ENCODE measurements around the gene DIP2C. TPM values are rescaled to one million over a fixed set of nuclear protein-coding genes. Genes with fewer than 3 reads are reported as not detected.

DIP2C gene
- total RNA-seq, 4 donors from 2014 or later = 2.4 to 14.9 (median 6.1) TPM

DNA sequence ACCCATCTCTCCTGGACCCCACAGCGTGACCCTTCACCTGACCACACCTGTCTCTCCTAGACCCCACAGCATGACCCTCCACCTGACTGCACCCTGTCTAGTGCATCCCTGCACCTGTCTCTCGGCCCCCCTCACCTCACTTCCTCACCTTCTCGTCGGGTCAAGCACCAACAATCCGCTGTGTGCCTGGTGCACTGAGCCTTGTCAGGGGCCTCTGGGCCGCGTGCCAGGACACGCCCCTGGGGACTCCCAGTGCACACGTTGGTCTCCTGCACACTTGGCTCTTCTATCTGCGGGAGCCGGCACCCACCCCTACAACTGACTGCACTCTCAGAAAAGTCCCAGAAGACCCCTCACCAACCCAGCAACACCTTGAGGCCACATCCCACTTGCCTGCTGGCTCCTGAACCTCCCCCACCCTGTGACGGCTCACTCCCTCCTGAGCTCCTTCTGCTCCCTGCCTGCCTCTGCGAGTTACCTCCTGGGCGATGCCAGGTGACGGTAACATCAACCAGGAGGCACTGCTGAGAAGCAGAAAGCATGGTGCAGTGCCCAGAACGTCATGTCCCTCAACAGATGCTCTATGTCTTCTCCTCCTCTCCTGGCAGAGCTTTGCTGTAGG lies 147.6 kb downstream of the DIP2C start:
- Histone ChIP-seq H3K27me3 (no peaks in the 10 kb centered on the region), H3K27ac (no peak overlapping the region), H3K36me3 (no peaks in the 10 kb centered on the region), H3K4me3 (no peak overlapping the region), H3K9me3 (no peaks in the 10 kb centered on the region), H3K4me1 (peaks cover 0 to 26% (median 5%) of the 10 kb centered on the region in 3 donors)
- no peak for TF ChIP-seq POLR2A (IDR thresholded peaks at IDR 0.05)
- TF ChIP-seq, protein P1, sequence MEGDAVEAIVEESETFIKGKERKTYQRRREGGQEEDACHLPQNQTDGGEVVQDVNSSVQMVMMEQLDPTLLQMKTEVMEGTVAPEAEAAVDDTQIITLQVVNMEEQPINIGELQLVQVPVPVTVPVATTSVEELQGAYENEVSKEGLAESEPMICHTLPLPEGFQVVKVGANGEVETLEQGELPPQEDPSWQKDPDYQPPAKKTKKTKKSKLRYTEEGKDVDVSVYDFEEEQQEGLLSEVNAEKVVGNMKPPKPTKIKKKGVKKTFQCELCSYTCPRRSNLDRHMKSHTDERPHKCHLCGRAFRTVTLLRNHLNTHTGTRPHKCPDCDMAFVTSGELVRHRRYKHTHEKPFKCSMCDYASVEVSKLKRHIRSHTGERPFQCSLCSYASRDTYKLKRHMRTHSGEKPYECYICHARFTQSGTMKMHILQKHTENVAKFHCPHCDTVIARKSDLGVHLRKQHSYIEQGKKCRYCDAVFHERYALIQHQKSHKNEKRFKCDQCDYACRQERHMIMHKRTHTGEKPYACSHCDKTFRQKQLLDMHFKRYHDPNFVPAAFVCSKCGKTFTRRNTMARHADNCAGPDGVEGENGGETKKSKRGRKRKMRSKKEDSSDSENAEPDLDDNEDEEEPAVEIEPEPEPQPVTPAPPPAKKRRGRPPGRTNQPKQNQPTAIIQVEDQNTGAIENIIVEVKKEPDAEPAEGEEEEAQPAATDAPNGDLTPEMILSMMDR (IDR thresholded peaks at IDR 0.05) = no peak
- WGBS, 2 donors = 52 to 81% methylated on average over 5 to 7 of the region's 16 CpGs
- no peak for DNase-seq
- intact Hi-C loops (cut with DNase I) = no loop called here

DNA sequence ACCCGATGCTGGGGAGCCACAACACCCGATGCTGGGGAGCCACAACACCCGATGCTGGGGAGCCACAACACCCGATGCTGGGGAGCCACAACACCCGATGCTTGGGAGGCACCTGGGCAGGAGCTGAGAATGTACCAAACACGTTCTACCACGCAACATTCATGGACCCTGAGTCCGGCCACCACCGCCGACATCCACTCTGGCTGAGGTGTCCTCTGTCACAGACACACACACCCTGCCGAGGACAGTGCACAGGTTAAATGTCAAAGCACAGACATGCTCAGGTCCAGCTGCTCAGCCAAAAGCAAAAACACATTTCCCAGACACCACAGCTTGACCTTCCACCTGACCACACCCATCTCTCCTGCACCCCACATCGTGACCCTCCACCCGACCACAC lies 148.4 kb downstream of the DIP2C start:
- intact Hi-C loops (cut with DNase I) = no loop called here
- Histone ChIP-seq H3K9me3 (no peaks in the 10 kb centered on the region), H3K27me3 (no peaks in the 10 kb centered on the region), H3K27ac (no peak overlapping the region), H3K4me3 (no peak overlapping the region), H3K36me3 (no peaks in the 10 kb centered on the region), H3K4me1 (peaks cover 0 to 19% (median 0%) of the 10 kb centered on the region in 3 donors)
- 85 to 87% methylated on average over 4 to 7 of the region's 13 CpGs for WGBS, 2 donors
- DNase-seq = no peak
- no peak for TF ChIP-seq POLR2A (IDR thresholded peaks at IDR 0.05)
- TF ChIP-seq, protein P1 (IDR thresholded peaks at IDR 0.05) = no peak

DNA sequence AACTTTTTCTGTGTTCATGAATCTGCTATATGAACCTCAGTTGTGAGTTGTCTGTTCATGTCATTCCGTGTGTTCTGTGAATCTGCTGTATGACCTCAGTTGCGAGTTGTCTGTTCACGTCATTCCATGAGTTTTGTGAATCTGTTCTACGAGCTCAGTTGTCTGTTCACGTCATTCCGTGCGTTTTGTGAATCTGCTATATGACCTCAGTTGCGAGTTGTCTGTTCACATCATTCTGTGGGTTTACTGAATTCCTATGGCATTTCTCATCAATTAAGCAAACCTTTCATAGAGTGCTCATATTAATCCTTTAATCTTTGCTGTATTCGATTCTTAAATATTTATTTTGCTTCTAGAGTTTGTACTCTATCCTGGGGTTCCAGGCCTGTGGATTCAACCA lies 150.6 kb downstream of the DIP2C start:
- Histone ChIP-seq H3K27ac (no peak overlapping the region), H3K4me1 (peaks cover 0 to 19% (median 0%) of the 10 kb centered on the region in 3 donors), H3K9me3 (no peaks in the 10 kb centered on the region), H3K4me3 (no peak overlapping the region), H3K36me3 (no peaks in the 10 kb centered on the region), H3K27me3 (no peaks in the 10 kb centered on the region)
- intact Hi-C loops (cut with DNase I) = no loop called here
- 57 to 63% methylated on average over 9 of the region's 9 CpGs for WGBS, 2 donors
- no peak for DNase-seq
- no peak for TF ChIP-seq POLR2A (IDR thresholded peaks at IDR 0.05)

DNA sequence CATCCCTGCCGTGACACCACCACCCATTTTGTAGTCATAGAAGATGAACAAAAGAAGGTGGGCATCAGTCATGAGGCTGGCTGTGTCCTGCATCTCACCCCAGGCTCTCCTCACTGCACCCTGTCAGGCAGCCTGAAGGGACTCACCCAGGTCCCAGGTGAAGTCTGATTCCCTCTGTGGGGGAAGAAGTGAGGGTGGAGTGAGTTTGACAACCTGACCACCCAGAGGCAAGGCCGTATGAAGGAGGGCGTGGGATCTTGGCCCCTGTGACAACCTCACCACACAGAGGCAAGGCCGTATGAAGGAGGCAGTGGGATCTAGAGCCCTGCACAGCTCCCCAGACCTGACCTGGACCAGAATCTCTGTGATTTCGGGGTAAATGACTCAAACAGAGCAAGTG lies 152.5 kb downstream of the DIP2C start:
- H3K27ac ChIP-seq = no peak overlapping the region
- peaks cover 0 to 11% (median 0%) of the 10 kb centered on the region in 3 donors for H3K4me1 ChIP-seq
- TF ChIP-seq, protein P1 (IDR thresholded peaks at IDR 0.05) = no peak
- no peak for TF ChIP-seq POLR2A (IDR thresholded peaks at IDR 0.05)
- no peaks in the 10 kb centered on the region for H3K9me3 ChIP-seq
- DNase-seq = no peak
- no peaks in the 10 kb centered on the region for H3K27me3 ChIP-seq
- no peak overlapping the region for H3K4me3 ChIP-seq
- H3K36me3 ChIP-seq = no peaks in the 10 kb centered on the region
- 74 to 78% methylated on average over 4 to 5 of the region's 5 CpGs for WGBS, 2 donors
- intact Hi-C loops (cut with DNase I) = no loop called here

DNA sequence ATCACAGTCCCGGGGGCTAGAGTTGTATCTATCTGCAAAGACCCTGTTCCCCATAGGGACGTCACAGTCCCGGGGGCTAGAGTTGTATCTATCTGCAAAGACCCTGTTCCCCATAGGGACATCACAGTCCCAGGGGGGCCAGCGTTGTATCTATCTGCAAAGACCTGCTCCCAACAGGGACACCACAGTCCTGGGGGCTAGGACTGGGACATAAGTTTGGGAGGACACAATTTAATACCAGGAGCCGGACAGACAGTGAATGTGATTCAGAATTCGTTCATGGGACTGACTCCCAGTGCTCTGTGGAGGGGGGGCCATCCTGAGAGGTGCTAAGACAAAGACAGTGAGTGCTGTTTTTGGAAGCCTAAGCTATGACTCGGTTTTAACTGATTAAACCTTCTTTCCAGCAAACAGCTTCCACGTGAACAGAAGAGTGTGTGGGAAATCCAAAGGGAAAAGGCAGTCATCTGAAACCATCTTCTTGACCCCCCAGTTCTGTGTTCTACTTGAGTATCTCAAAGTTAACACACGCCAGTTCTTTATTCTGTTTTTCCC lies 153.0 kb downstream of the DIP2C start:
- Histone ChIP-seq H3K27ac (no peak overlapping the region), H3K9me3 (no peaks in the 10 kb centered on the region), H3K27me3 (no peaks in the 10 kb centered on the region), H3K4me1 (peaks cover 0 to 7% (median 0%) of the 10 kb centered on the region in 3 donors), H3K4me3 (no peak overlapping the region), H3K36me3 (no peaks in the 10 kb centered on the region)
- WGBS, 2 donors = 62 to 69% methylated on average over 6 of the region's 9 CpGs
- TF ChIP-seq, protein P1 (IDR thresholded peaks at IDR 0.05) = no peak
- no peak for TF ChIP-seq POLR2A (IDR thresholded peaks at IDR 0.05)
- no peak for DNase-seq
- intact Hi-C loops (cut with DNase I) = no loop called here
